ENCODE data around the gene PCGF3.

DNA sequence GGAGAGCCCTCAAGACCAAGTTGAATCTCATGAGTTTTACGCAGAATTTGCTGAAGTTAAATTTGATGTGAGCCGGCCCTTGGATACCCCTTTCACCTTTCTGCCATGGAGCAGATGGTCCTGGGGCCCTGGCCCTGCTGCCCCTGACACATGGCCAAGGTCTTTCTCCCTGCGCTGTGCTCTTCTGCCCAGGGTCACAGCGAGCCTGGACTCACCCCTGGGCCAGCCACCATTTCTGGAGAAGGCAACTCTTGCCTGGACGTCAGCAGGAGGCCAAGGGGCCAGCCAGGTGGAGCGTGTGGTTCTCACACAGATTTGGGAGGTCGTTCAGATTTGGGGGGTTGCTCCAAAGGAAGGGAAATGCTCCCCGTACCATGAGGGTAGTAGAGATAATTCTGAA, 30.0 kb downstream of the PCGF3 start:
- TF ChIP-seq CTCF (IDR thresholded peaks at IDR 0.05) (no peak), POLR2A (IDR thresholded peaks at IDR 0.05) (no peak)

Data from testis (tissue), 2 donors.